Prostate gland (tissue), 2 donors: ENCODE data around the gene TPH2. TPM values are rescaled to one million over a fixed set of nuclear protein-coding genes. Genes with fewer than 3 reads are reported as not detected.

Experiments used
- DNase-seq: peaks from one replicate; pipeline ENCODE4 v3.0.0-alpha.2; 2019; ENCODE audit warnings: low spot score
- H3K27ac ChIP-seq, 2 donors: fragments of 200-600 bp; sonication (generic); 2 replicates each; pipeline ENCODE4 v1.5.1; 2017 to 2019
- H3K27me3 ChIP-seq: fragments of 200-600 bp; sonication (generic); replicated peaks from 2 replicates; pipeline ENCODE4 v1.5.1; 2019; ENCODE audit not compliant: insufficient read depth
- H3K36me3 ChIP-seq, 2 donors: fragments of 200-600 bp; sonication (generic); 1 replicate in 1 of 2; 2 replicates in 1 of 2; pipeline versions ENCODE4 v1.5.1 to v1.8.1; 2017 to 2019
- H3K4me1 ChIP-seq: fragments of 200-600 bp; sonication (generic); replicated peaks from 2 replicates; pipeline ENCODE4 v1.5.1; 2019
- H3K4me3 ChIP-seq, 2 donors: fragments of 200-600 bp; sonication (generic); 2 replicates each; pipeline ENCODE4 v1.5.1; 2017 to 2019
- H3K9me3 ChIP-seq: fragments of 200-600 bp; sonication (generic); 2 replicates; pipeline ENCODE4 v1.5.1; 2017
- POLR2A ChIP-seq: fragments of 450-650 bp; IDR thresholded peaks from one replicate; pipeline ENCODE4 v1.6.1; 2016; ENCODE audit warnings: antibody characterized with exemption, mild to moderate bottlenecking
- POLR2AphosphoS5 ChIP-seq: sonication (generic); formaldehyde crosslinking; IDR thresholded peaks from one replicate; pipeline ENCODE4 v1.6.1; 2017; ENCODE audit warnings: antibody characterized with exemption
- WGBS: methylation state at CpG from one replicate; pipeline ENCODE4 v1.1.5; 2018; 5-methylcytosine and 5-hydroxymethylcytosine counted together
- intact Hi-C: fragments of 100-400 bp; cut with DNase I; formaldehyde crosslinking; loops from one replicate; pipeline ENCODE4 v1.14.2; 2022
- total RNA-seq, 2 donors: library from RNA; depleted of rRNA; stranded (reverse); fragments of >200 nt; gene quantifications; one replicate each; pipeline ENCODE4 v1.1.0, GENCODE V29; 2016
- TF ChIP-seq, protein P1 (sequence below), 4 experiments: fragments of 200-600 bp in 2 of 4; fragments of 450-650 bp in 2 of 4; sonication (generic) in 2 of 4; IDR thresholded peaks; 1 replicate in 3 of 4; 2 replicates in 1 of 4; pipeline ENCODE4 v1.5.1; 2016 to 2019; ENCODE audit warnings: antibody characterized with exemption in 4 of 4, mild to moderate bottlenecking in 2 of 4, moderate library complexity in 2 of 4

The TPH2 gene
- total RNA-seq, result not detected

DNA sequence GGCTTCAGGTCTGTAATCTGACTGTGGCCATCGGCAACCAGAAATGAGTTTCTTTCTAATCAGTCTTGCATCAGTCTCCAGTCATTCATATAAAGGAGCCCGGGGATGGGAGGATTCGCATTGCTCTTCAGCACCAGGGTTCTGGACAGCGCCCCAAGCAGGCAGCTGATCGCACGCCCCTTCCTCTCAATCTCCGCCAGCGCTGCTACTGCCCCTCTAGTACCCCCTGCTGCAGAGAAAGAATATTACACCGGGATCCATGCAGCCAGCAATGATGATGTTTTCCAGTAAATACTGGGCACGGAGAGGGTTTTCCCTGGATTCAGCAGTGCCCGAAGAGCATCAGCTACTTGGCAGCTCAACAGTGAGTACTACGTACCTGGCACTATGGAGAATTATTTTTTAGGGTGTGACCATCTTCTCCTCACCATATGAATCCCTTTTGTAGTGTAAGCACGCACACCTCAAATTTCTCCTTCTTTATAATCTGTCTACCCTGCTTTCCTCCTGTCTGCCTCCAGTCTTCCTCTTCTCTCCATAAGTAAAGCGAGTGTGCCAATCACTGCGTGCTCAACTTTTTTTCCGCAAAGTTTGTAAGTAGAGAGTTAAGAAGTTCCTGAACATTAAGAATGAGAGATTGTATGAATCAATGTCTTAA is at the start of gene TPH2:
Gene TPH2, plus strand, starts transcription at position 118 of the 658 bp plus-strand sequence. Its CDS starts 142 bp downstream, at position 260.
- no peak within 1 kb of the TSS for H3K27ac ChIP-seq
- no peak within 1 kb of the TSS for H3K4me3 ChIP-seq
- intact Hi-C loops, result no loop called here
- no peak for DNase-seq
- TF ChIP-seq, protein P1, sequence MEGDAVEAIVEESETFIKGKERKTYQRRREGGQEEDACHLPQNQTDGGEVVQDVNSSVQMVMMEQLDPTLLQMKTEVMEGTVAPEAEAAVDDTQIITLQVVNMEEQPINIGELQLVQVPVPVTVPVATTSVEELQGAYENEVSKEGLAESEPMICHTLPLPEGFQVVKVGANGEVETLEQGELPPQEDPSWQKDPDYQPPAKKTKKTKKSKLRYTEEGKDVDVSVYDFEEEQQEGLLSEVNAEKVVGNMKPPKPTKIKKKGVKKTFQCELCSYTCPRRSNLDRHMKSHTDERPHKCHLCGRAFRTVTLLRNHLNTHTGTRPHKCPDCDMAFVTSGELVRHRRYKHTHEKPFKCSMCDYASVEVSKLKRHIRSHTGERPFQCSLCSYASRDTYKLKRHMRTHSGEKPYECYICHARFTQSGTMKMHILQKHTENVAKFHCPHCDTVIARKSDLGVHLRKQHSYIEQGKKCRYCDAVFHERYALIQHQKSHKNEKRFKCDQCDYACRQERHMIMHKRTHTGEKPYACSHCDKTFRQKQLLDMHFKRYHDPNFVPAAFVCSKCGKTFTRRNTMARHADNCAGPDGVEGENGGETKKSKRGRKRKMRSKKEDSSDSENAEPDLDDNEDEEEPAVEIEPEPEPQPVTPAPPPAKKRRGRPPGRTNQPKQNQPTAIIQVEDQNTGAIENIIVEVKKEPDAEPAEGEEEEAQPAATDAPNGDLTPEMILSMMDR (IDR thresholded peaks at IDR 0.05), result peak in 2 of 4 experiments; percentile 21 to 22
- no peak for TF ChIP-seq POLR2AphosphoS5
- no peaks in the 10 kb centered on the region for H3K27me3 ChIP-seq
- no peaks in the 10 kb centered on the region for H3K4me1 ChIP-seq
- no peaks in the 10 kb centered on the region for H3K9me3 ChIP-seq
- 13% methylated on average over 16 of the region's 16 CpGs for WGBS
- H3K36me3 ChIP-seq, result no peaks in the 10 kb centered on the region

DNA sequence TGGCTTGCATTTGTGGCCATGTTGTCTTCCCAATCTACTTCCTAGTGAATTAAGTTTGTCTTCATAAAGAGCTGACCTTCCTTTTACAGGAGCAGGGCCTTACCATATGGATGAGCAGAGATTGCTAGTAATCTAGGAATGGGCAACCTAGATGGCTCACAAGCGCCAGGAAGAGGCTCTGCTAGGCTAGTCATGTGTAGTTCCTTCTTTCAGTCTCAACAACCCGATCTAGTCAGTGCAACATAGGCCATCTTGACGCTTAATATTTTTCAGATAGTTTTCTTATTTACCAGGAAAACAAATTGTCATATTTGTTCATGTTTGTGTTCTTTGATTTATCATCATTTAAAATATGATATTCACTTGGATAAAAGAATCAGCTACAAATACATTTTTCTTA is 48.2 kb upstream of the TPH2 start:
- TF ChIP-seq POLR2AphosphoS5, result no peak
- TF ChIP-seq POLR2A, result no peak
- TF ChIP-seq, protein P1 (IDR thresholded peaks at IDR 0.05), result no peak
- H3K4me3 ChIP-seq, result no peak overlapping the region
- no peaks in the 10 kb centered on the region for H3K9me3 ChIP-seq
- 98% methylated on average over 3 of the region's 3 CpGs for WGBS
- H3K36me3 ChIP-seq, result no peaks in the 10 kb centered on the region
- intact Hi-C loops, result no loop called here
- H3K4me1 ChIP-seq, result no peaks in the 10 kb centered on the region
- no peaks in the 10 kb centered on the region for H3K27me3 ChIP-seq
- H3K27ac ChIP-seq, result no peak overlapping the region
- DNase-seq, result no peak

DNA sequence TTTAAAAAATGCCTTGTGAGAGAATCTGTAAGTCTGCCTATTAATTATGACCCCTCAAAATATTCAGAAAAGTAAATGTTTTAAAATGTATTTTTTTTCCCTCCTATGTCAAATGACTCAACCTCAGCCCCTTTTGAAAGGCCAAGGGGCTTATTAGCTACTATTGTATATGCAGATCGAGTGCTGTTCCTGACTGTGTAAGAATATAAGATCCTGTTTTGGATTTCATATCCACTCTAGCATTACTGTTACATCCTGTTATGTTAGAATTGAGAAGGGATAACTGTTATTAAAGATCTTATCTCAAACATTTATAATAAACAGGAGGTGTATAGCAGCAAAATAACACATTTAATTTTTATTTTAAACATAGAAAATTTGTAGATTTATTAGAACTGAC is 46.6 kb upstream of the TPH2 start:
- Histone ChIP-seq H3K27ac (no peak overlapping the region), H3K4me3 (no peak overlapping the region), H3K27me3 (no peaks in the 10 kb centered on the region), H3K4me1 (no peaks in the 10 kb centered on the region), H3K9me3 (no peaks in the 10 kb centered on the region), H3K36me3 (no peaks in the 10 kb centered on the region)
- TF ChIP-seq, protein P1 (IDR thresholded peaks at IDR 0.05), result no peak
- TF ChIP-seq POLR2A (no peak), POLR2AphosphoS5 (no peak)
- no peak for DNase-seq
- WGBS, result 70% methylated on average over 1 of the region's 1 CpG
- intact Hi-C loops, result no loop called here

- WGBS, result 93% methylated on average over 3 of the region's 3 CpGs
- Histone ChIP-seq H3K9me3 (no peaks in the 10 kb centered on the region), H3K4me3 (no peak overlapping the region), H3K4me1 (no peaks in the 10 kb centered on the region), H3K27ac (no peak overlapping the region), H3K27me3 (no peaks in the 10 kb centered on the region), H3K36me3 (no peaks in the 10 kb centered on the region)
- TF ChIP-seq, protein P1 (IDR thresholded peaks at IDR 0.05), result no peak
- TF ChIP-seq POLR2AphosphoS5 (no peak), POLR2A (no peak)
- intact Hi-C loops, result no loop called here
- no peak for DNase-seq
Measured at GRCh38 chr12:71896205-71896882, 42.3 kb upstream of the TPH2 start.

DNA sequence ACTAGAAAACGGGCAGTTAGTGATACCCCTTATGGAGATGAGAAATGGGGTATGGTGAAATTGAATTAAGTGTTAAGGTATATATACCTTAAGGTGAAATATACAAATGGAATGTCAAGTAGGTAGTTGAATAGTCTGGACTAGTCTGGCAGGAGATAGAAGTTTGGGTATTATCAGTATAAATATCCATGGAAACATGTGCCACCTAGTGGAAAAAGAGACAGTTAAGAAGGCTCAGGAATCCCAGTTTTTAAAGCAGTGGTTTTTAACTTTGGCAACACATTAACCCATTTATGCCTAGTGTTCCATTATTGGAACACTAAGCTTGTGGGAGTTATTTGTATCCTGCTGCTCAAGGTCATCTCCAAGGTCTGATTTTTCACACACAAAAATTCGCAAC is 38.6 kb upstream of the TPH2 start:
- no peak overlapping the region for H3K27ac ChIP-seq
- no peaks in the 10 kb centered on the region for H3K27me3 ChIP-seq
- H3K4me3 ChIP-seq, result no peak overlapping the region
- no peaks in the 10 kb centered on the region for H3K4me1 ChIP-seq
- intact Hi-C loops, result no loop called here
- no peaks in the 10 kb centered on the region for H3K9me3 ChIP-seq
- TF ChIP-seq POLR2A (no peak), POLR2AphosphoS5 (no peak)
- TF ChIP-seq, protein P1 (IDR thresholded peaks at IDR 0.05), result no peak
- no peak for DNase-seq
- WGBS, result 99% methylated on average over 2 of the region's 2 CpGs
- H3K36me3 ChIP-seq, result peaks cover 0 to 3% of the 10 kb centered on the region in 2 donors
